OCI-LY1 (cell line): ENCODE measurements around the gene SDR39U1.

Experiments
- H2AFZ ChIP-seq: fragments of 200-600 bp; sonication (generic), shearing (Covaris generic); 2 replicates; pipeline ENCODE4 v1.6.0; 2014; ENCODE audit warnings: antibody characterized with exemption, mild to moderate bottlenecking, low read length
- H3F3A ChIP-seq: fragments of 200-600 bp; sonication (generic), shearing (Covaris generic); 2 replicates; pipeline ENCODE4 v1.6.0; 2014; ENCODE audit warnings: mild to moderate bottlenecking, antibody characterized with exemption, low read length, moderate library complexity; ENCODE audit not compliant: insufficient read depth
- H3K27ac ChIP-seq: fragments of 200-600 bp; sonication (generic); 2 replicates; pipeline ENCODE4 v1.5.1; 2014; ENCODE audit warnings: low read length, mixed run types, mild to moderate bottlenecking, low read depth; ENCODE audit not compliant: poor library complexity, severe bottlenecking
- H3K27me3 ChIP-seq: fragments of 200-600 bp; sonication (generic); 2 replicates; pipeline ENCODE4 v1.6.0; 2014; ENCODE audit warnings: antibody characterized with exemption, mild to moderate bottlenecking, low read length, moderate library complexity; ENCODE audit not compliant: insufficient read depth
- H3K36me3 ChIP-seq: fragments of 200-600 bp; sonication (generic); 2 replicates; pipeline ENCODE4 v1.6.1; 2014; ENCODE audit warnings: mild to moderate bottlenecking, antibody characterized with exemption, low read length, moderate library complexity, mixed read lengths; ENCODE audit not compliant: insufficient read depth
- H3K4me1 ChIP-seq: fragments of 200-600 bp; sonication (generic); 2 replicates; pipeline ENCODE4 v1.5.1; 2014; ENCODE audit warnings: mild to moderate bottlenecking, low read length, moderate library complexity; ENCODE audit not compliant: insufficient read depth, severe bottlenecking
- H3K4me2 ChIP-seq: fragments of 200-600 bp; sonication (generic), shearing (Covaris generic); 2 replicates; pipeline ENCODE4 v1.6.1; 2014; ENCODE audit warnings: low read length
- H3K4me3 ChIP-seq: fragments of 200-600 bp; sonication (generic); 2 replicates; pipeline ENCODE4 v1.5.1; 2014; ENCODE audit warnings: low read length, low read depth, mild to moderate bottlenecking, mixed read lengths; ENCODE audit not compliant: poor library complexity, severe bottlenecking
- H3K79me2 ChIP-seq: fragments of 200-600 bp; shearing (Covaris generic); 2 replicates; pipeline ENCODE4 v1.6.1; 2016; ENCODE audit warnings: mixed run types, low read length, mixed read lengths; ENCODE audit not compliant: insufficient read depth
- H3K9ac ChIP-seq: fragments of 200-600 bp; sonication (generic), shearing (Covaris generic); 2 replicates; pipeline ENCODE4 v1.6.1; 2014; ENCODE audit warnings: mild to moderate bottlenecking, low read length, mixed read lengths
- H3K9me2 ChIP-seq: fragments of 200-600 bp; sonication (generic), shearing (Covaris generic); 2 replicates; pipeline ENCODE4 v1.6.1; 2014; ENCODE audit warnings: low read depth, mild to moderate bottlenecking, low read length, mixed read lengths
- H3K9me3 ChIP-seq: fragments of 200-600 bp; shearing (Covaris generic); 2 replicates; pipeline ENCODE4 v1.6.1; 2014; ENCODE audit warnings: low read length, mixed read lengths
- H4K20me1 ChIP-seq: fragments of 200-600 bp; sonication (generic), shearing (Covaris generic); 2 replicates; pipeline ENCODE4 v1.6.0; 2016; ENCODE audit warnings: mild to moderate bottlenecking, low read length; ENCODE audit not compliant: insufficient read depth
- EZH2 ChIP-seq: fragments of 200-600 bp; sonication (generic), shearing (Covaris generic); IDR thresholded peaks from 2 replicates; pipeline ENCODE4 v1.8.0; 2017; ENCODE audit warnings: borderline replicate concordance, mixed run types, mild to moderate bottlenecking, antibody characterized with exemption, low read length, moderate library complexity, mixed read lengths
- TF ChIP-seq, protein P1 (sequence below): fragments of 200-600 bp; sonication (generic), shearing (Covaris generic); IDR thresholded peaks from 2 replicates; pipeline ENCODE4 v1.5.1; 2017; ENCODE audit warnings: mild to moderate bottlenecking, antibody characterized with exemption, low read length, moderate library complexity, mixed read lengths

SDR39U1 gene

DNA sequence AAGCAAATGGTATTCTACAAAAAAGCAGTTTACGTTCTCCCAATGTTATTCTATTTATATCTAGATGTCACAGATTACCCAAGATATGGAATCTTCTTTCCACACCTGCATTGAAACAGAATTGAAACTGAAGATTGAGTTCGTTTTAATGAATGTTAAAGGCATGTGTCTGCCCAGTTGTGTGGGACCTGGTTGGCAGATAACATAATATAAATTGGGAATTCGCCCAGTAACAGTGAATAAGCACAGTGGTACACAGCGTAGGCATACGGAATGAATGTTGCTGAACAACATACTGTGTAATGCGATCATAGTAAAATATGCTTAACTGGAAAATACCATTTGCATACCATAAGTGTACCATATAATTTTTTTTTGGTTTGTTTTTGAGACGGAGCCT lies 8.5 kb downstream of the SDR39U1 start:
- no peak overlapping the region for H3K4me2 ChIP-seq
- H3K4me3 ChIP-seq, result no peak overlapping the region
- H3K27ac ChIP-seq, result no peak overlapping the region
- no peaks in the 10 kb centered on the region; the same call in 1 of the 2 replicates for H3F3A ChIP-seq
- no peak overlapping the region for H3K9ac ChIP-seq
- no peaks in the 10 kb centered on the region for H4K20me1 ChIP-seq
- peaks cover 57% of the 10 kb centered on the region for H3K36me3 ChIP-seq
- no peaks in the 10 kb centered on the region for H3K9me3 ChIP-seq
- no peak overlapping the region for H2AFZ ChIP-seq
- no peaks in the 10 kb centered on the region for H3K9me2 ChIP-seq
- H3K27me3 ChIP-seq, result no peaks in the 10 kb centered on the region
- TF ChIP-seq, protein P1, sequence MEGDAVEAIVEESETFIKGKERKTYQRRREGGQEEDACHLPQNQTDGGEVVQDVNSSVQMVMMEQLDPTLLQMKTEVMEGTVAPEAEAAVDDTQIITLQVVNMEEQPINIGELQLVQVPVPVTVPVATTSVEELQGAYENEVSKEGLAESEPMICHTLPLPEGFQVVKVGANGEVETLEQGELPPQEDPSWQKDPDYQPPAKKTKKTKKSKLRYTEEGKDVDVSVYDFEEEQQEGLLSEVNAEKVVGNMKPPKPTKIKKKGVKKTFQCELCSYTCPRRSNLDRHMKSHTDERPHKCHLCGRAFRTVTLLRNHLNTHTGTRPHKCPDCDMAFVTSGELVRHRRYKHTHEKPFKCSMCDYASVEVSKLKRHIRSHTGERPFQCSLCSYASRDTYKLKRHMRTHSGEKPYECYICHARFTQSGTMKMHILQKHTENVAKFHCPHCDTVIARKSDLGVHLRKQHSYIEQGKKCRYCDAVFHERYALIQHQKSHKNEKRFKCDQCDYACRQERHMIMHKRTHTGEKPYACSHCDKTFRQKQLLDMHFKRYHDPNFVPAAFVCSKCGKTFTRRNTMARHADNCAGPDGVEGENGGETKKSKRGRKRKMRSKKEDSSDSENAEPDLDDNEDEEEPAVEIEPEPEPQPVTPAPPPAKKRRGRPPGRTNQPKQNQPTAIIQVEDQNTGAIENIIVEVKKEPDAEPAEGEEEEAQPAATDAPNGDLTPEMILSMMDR, result no peak
- no peak for TF ChIP-seq EZH2
- no peaks in the 10 kb centered on the region for H3K79me2 ChIP-seq
- H3K4me1 ChIP-seq, result peaks cover 44% of the 10 kb centered on the region

DNA sequence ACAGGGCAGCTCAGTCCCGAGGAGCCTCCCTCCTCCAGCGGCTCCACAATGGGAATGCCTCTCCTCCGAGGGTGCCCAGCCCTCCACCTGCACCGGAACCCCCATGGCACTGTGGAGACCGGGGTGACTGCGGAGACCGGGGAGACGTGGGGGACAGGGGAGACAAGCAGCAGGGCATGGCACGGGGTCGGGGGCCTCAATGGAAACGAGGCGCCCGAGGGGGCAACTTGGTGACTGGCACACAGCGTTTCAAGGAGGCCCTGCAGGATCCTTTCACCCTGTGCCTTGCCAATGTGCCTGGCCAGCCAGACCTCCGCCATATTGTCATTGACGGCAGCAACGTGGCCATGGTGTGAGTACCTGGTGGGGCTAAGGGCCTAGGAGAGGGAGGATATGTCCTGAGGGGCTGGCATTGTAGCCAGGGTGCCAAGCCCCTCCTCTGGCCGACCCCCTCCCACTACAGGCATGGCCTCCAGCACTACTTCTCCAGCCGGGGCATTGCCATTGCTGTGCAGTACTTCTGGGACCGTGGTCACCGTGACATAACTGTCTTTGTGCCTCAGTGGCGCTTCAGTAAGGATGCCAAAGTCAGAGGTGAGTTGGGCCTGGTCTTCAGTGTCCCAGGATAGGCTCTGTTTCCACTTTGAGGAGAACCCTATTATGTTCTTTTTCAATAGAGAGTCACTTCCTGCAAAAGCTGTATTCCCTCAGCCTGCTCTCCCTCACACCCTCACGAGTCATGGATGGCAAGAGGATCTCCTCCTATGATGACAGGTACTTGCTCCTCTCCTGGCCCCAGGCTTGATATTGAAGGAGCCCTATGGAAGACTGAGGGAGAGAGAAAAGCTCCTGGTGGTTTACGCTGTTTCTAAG lies 10.1 kb downstream of the SDR39U1 start:
- TF ChIP-seq, protein P1, result no peak
- no peak for TF ChIP-seq EZH2
- Histone ChIP-seq H3K36me3 (peaks cover 42% of the 10 kb centered on the region), H3K4me3 (no peak overlapping the region), H3K9ac (no peak overlapping the region; the same call in 1 of the 2 replicates), H3K9me3 (no peaks in the 10 kb centered on the region), H3K9me2 (no peaks in the 10 kb centered on the region), H3K27me3 (no peaks in the 10 kb centered on the region), H3K4me1 (peaks cover 44% of the 10 kb centered on the region), H3F3A (no peaks in the 10 kb centered on the region), H3K79me2 (no peaks in the 10 kb centered on the region), H4K20me1 (no peaks in the 10 kb centered on the region), H3K27ac (no peak overlapping the region), H3K4me2 (peak overlapping the region; percentile 84; the same call in 1 of the 2 replicates), H2AFZ (no peak overlapping the region)

DNA sequence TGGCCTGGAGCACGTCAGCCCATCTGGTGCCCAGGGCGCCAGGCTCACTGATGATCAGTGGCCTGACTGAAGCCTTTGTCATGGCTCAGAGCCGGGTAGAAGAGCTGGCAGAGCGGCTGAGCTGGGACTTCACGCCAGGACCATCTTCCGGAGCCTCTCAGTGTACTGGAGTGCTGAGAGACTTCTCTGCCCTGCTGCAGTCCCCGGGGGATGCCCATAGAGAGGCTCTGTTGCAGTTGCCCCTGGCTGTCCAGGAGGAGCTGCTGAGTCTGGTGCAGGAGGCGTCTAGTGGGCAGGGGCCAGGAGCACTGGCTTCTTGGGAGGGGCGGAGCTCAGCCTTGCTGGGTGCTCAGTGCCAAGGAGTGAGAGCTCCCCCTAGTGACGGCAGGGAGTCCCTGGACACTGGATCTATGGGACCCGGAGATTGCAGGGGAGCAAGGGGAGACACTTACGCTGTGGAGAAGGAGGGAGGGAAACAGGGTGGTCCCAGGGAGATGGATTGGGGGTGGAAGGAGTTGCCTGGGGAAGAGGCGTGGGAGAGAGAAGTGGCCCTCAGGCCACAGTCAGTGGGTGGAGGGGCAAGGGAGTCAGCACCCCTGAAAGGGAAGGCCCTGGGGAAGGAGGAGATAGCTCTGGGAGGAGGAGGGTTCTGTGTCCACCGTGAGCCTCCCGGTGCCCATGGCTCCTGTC lies 10.9 kb downstream of the SDR39U1 start:
- no peaks in the 10 kb centered on the region for H3K9me2 ChIP-seq
- H3F3A ChIP-seq, result no peaks in the 10 kb centered on the region
- peak overlapping the region; percentile 80 for H3K9ac ChIP-seq
- H2AFZ ChIP-seq, result no peak overlapping the region
- peak overlapping the region; percentile 76 for H3K4me3 ChIP-seq
- H4K20me1 ChIP-seq, result no peaks in the 10 kb centered on the region
- H3K79me2 ChIP-seq, result no peaks in the 10 kb centered on the region
- H3K4me2 ChIP-seq, result peak overlapping the region; percentile 84
- no peak for TF ChIP-seq EZH2
- TF ChIP-seq, protein P1, result peak; percentile 98
- H3K36me3 ChIP-seq, result peaks cover 35% of the 10 kb centered on the region
- H3K9me3 ChIP-seq, result no peaks in the 10 kb centered on the region
- peak overlapping the region; percentile 86 for H3K27ac ChIP-seq
- H3K27me3 ChIP-seq, result no peaks in the 10 kb centered on the region
- H3K4me1 ChIP-seq, result peaks cover 36% of the 10 kb centered on the region
